Thoracic aorta (tissue), 2 donors: ENCODE measurements around the gene OBP2A. TPM values are rescaled to one million over a fixed set of nuclear protein-coding genes. Genes with fewer than 3 reads are reported as not detected.
"Not testable (repeated sequence)": the region's sequence is repeated elsewhere in the genome, so short reads cannot be mapped to it uniquely, and the experiment has no call there.

ENCODE experiments used
- ATAC-seq: fragments of 150-250 bp; one replicate; pipeline ENCODE4 v1.8.0; 2017; ENCODE audit warnings: low read depth; ENCODE audit not compliant: insufficient number of reproducible peaks, low FRiP score
- DNase-seq: peaks from one replicate; pipeline ENCODE4 v3.0.0-alpha.2; 2020; ENCODE audit warnings: low spot score
- H3K27ac ChIP-seq, 2 donors: fragments of 200-600 bp; sonication (generic); 1 replicate in 1 of 2; 2 replicates in 1 of 2; pipeline ENCODE4 v1.5.1; 2016; ENCODE audit warnings: mild to moderate bottlenecking in 2 of 2, moderate library complexity in 2 of 2
- H3K27me3 ChIP-seq: fragments of 200-600 bp; sonication (generic); replicated peaks from 2 replicates; pipeline ENCODE4 v1.6.0; 2016; ENCODE audit warnings: mild to moderate bottlenecking; ENCODE audit not compliant: insufficient read depth
- H3K36me3 ChIP-seq: fragments of 200-600 bp; sonication (generic); one replicate; pipeline ENCODE4 v1.5.1; 2016
- H3K4me1 ChIP-seq, 2 donors: fragments of 200-600 bp; sonication (generic); 1 replicate in 1 of 2; 2 replicates in 1 of 2; pipeline versions ENCODE4 v1.5.1 to v1.6.0; 2016; ENCODE audit warnings: low read depth in 2 of 2, mild to moderate bottlenecking in 1 of 2; ENCODE audit not compliant: control insufficient read depth in 1 of 2
- H3K4me3 ChIP-seq: fragments of 200-600 bp; sonication (generic); 2 replicates; pipeline ENCODE4 v1.5.1; 2016; ENCODE audit warnings: mild to moderate bottlenecking
- H3K9me3 ChIP-seq: fragments of 200-600 bp; sonication (generic); 2 replicates; pipeline ENCODE4 v1.5.1; 2016
- CTCF ChIP-seq: fragments of 200-600 bp; sonication (generic); IDR thresholded peaks from one replicate; pipeline ENCODE4 v1.5.1; 2019; ENCODE audit warnings: antibody characterized with exemption
- total RNA-seq, 2 donors: library from RNA; depleted of rRNA; stranded (reverse); fragments of >200 nt; gene quantifications; one replicate each; pipeline versions ENCODE4 v1.1.0 to v1.2.3, GENCODE V29; 2016

Gene OBP2A
- total RNA-seq, 2 donors from 2014 or later = not detected

- Histone ChIP-seq H3K27me3 (no peaks in the 10 kb centered on the region), H3K4me1 (no peaks in the 10 kb centered on the region), H3K4me3 (no peak overlapping the region), H3K27ac (no peak overlapping the region), H3K36me3 (peaks cover 17% of the 10 kb centered on the region), H3K9me3 (no peaks in the 10 kb centered on the region)
- ATAC-seq = no peak
- no peak for TF ChIP-seq CTCF
- no peak for DNase-seq
These were observed 37.6 kb upstream of the OBP2A start for GRCh38 chr9:135508211-135508820.

GRCh38 chr9:135509458-135509857 is 36.5 kb upstream of the OBP2A start:
- H3K27me3 ChIP-seq = no peaks in the 10 kb centered on the region
- no peak overlapping the region for H3K27ac ChIP-seq
- peaks cover 5% of the 10 kb centered on the region for H3K36me3 ChIP-seq
- H3K4me3 ChIP-seq = no peak overlapping the region
- no peak for TF ChIP-seq CTCF
- no peak for ATAC-seq
- no peaks in the 10 kb centered on the region for H3K9me3 ChIP-seq
- H3K4me1 ChIP-seq = no peaks in the 10 kb centered on the region
- DNase-seq = no peak

- Histone ChIP-seq H3K4me1 (no peaks in the 10 kb centered on the region), H3K27ac (no peak overlapping the region), H3K9me3 (no peaks in the 10 kb centered on the region), H3K4me3 (no peak overlapping the region), H3K27me3 (no peaks in the 10 kb centered on the region), H3K36me3 (no peaks in the 10 kb centered on the region)
- no peak for TF ChIP-seq CTCF
- ATAC-seq (no peak), DNase-seq (no peak)
These were observed 33.7 kb upstream of the OBP2A start for GRCh38 chr9:135512241-135512603.

- H3K9me3 ChIP-seq = no peaks in the 10 kb centered on the region
- ATAC-seq = no peak
- no peaks in the 10 kb centered on the region for H3K27me3 ChIP-seq
- no peak for DNase-seq
- TF ChIP-seq CTCF = no peak
- H3K4me3 ChIP-seq = no peak overlapping the region
- H3K4me1 ChIP-seq = no peaks in the 10 kb centered on the region
- no peaks in the 10 kb centered on the region for H3K36me3 ChIP-seq
- H3K27ac ChIP-seq = no peak overlapping the region
These were observed 33.0 kb upstream of the OBP2A start for GRCh38 chr9:135512904-135513303.

GRCh38 chr9:135513351-135513846 is 32.5 kb upstream of the OBP2A start:
- Histone ChIP-seq H3K27ac (no peak overlapping the region), H3K9me3 (no peaks in the 10 kb centered on the region), H3K4me1 (no peaks in the 10 kb centered on the region), H3K4me3 (no peak overlapping the region), H3K27me3 (no peaks in the 10 kb centered on the region), H3K36me3 (no peaks in the 10 kb centered on the region)
- no peak for TF ChIP-seq CTCF
- ATAC-seq (no peak), DNase-seq (no peak)

- H3K4me1 ChIP-seq, H3K27ac ChIP-seq, H3K27me3 ChIP-seq, ATAC-seq, H3K4me3 ChIP-seq, H3K9me3 ChIP-seq, DNase-seq, H3K36me3 ChIP-seq: not testable (repeated sequence)
These were observed 32.0 kb upstream of the OBP2A start for GRCh38 chr9:135513906-135514305.
